Stimulated activated CD4-positive, alpha-beta T cell treated with anti-CD3 and anti-CD28 coated beads, Interleukin-2, amount 100 ng/mL, for 4 hours (primary cell): Measurements from ENCODE around the gene AIP.

ENCODE experiments used
- DNase-seq: peaks from one replicate; pipeline ENCODE4 v3.0.0-alpha.2; 2020; ENCODE audit warnings: low read depth

AIP gene

DNA sequence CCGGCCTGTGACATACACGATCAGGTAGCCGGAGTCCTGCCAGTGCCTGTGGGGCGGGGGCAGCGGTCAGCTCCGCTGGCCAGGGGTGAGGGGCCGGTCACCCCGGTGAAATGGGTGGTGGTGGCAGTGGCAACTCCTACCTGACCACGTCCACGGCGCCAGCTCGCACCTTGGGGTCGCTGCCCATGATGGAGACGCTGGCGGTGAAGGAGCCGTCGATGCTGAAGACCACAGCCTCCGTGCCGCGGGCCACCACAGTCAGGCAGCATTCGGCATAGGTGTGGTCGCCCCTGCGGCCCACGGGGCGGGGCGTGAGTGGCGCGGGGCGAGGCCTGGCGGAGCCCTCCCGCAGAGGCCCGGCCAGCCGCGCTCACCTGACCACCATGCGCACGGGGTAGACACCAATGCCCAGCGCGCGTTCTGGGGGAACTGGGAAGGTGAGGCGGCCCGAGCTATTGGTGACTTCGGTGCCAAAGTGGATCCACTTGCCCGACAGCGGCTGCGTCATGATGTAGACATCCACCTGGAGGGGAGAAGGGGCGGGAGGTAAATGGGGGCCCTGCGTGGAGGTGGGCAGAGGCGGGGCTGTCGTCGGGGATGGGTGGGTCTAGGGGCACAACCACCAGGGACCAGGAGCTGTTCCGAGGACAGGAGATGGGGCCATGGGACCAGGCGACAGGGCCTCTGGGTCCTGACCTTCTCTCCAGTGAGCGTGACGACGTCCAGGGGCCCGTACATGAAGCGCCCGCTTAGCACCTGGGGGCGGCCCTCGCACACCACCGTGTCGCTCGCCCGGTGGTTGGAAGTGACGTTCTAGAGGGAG, 10.9 kb downstream of the AIP start:
- DNase-seq, result no peak

GRCh38 chr11:67494371-67495233, 11.8 kb downstream of the AIP start:
- no peak for DNase-seq

GRCh38 chr11:67495234-67496005, 12.6 kb downstream of the AIP start:
- DNase-seq, result no peak

DNA sequence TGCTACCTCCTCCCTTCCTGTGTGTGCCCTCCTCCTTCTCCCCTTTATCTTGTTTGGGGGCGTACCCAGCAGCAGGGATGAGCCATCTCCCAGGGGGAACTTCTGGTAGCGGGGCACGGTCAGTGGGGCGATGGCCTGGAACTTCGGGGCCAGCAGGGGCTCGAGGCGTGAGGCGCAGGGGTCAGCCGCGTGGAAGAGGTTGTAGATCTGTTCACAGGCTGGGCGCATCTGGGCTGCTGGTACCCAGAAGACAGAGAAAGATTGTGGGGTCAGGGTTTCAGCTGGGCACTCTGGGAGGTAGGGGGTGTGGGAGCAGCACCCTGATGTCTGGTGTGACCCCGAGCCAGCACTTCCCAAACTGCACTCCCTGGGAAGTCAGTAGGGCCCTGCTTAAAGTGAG, 13.3 kb downstream of the AIP start:
- DNase-seq, result no peak

- no peak for DNase-seq
These were observed 14.9 kb downstream of the AIP start for GRCh38 chr11:67497656-67498291.

DNA sequence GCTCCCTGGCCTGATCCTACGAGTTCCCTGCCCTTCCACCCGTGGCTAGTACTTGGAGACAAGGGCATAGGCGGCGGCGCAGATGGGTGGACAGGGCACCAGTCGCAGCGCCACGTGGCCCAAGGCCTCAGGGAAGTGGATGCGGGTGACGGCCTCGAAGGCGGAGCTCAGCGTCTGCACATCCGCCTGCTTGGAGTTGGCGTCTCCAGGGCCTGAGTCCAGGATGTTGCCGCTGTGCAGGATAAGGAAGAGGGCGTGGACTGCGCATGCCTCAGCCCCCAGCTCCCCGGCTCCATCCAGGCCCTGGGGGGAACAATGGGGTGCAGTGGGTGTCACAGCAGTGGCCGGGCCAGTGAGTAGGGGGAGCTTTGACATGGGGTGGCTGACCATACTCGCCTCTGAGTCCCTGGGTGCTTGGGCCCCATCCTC, 15.7 kb downstream of the AIP start:
- no peak for DNase-seq

DNA sequence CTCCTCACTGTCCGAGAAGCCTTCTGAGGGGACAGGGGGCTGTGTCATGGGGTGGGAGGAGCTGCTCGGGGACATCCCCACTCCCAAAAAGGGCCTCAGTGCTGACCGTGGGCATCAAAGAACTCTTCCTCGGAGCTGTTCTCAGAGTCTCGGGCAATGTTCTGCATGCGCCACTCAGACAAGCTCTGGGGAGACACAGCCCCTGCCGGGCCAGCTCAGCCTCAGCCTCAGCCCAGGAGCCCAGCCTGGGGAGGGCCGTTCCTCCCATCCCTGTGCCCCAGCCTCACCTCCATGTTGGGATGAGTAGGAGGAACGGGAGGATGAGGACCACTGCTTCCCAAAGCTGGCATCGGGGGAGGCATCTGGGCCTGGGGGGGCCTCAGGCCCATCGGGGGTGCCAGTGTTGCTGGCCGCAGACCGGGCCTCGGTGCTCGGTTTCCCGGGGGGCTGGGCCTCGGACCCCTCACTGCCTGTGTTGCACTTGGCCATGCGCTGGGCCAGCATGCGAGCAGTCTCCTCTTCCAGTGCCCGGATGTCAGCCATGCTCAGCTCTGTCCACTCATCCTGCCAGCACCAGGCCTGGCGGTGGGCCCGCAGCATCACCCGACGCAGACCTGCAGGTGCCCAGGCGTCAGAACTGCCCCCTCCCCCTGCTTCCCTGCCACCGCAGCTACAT, 17.1 kb downstream of the AIP start:
- no peak for DNase-seq

GRCh38 chr11:67500484-67500821, 17.6 kb downstream of the AIP start:
- no peak for DNase-seq

DNA sequence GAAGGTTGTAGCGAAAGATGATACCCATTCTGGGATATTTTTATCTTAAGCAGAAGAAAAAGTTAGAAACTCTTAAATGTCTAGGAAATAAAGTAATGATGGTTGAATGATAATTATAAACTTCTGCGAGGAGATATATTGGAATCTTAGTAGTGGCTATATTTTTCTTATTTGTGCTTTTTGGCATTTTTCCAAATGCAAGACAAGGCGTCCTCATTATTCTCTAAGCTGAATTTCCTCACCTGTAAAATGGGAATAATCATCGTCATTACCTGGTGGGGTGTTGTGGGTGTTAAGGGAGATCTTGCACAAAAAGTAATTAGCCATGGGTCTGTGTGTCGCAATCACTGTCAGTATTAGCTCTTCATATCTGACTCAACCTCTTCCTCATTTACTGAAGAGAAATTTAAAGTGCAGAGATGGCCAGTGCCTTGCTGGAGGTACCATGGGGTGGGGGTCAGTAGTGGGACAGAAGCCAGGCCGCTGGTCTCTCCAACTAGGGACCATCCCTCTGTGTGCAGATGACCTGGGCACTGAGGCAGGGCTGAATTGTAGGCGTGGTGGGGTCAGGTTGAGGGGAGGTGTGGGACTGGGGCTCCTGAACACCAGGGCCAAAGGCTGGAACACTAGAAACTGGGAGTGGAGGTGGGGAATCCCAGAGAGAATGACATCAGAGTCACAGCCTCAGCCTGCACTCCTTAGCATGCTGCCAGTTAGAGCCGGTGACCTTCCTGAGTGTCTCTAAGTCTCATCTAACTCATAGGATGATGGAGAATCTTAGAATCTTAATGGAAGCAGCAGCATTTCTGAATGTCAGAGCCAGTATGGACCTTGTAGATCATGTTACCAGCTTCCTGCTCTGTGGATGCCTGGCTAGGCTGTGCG, 18.2 kb downstream of the AIP start:
- no peak for DNase-seq

- DNase-seq, result no peak
These were observed 19.0 kb downstream of the AIP start for GRCh38 chr11:67501854-67502253.

DNA sequence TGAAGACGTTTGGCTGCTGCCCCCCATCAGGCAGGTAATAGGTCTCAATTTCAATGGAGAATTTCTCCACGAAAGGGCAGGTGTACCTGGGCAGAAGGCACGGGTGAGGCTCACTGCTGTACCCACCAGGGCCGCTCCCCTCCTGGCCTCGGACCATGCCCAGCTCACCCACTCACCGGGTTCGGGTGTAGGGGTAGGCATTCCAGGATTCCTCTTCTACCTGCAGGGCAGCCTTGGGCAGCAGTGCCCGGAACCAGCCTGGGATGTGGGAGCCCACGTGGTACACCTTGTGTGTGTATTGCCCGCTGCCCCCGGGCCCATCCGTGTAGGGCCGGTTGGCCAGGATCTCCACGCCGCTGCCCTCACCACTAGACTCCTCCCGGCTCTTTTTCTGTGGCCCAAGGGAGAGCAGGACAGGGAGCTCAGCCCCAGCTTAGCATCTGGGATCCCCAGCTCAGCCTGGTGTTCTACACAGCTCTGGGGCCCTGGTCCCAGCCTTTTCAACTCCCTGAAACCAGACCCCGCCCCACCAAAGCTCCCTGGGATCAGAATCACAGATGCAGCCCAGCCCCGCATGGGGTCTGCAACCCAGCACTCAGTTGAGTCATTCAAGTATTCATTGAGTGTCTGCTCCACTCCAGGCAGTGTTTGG, 19.6 kb downstream of the AIP start:
- no peak for DNase-seq

GRCh38 chr11:67503119-67504004, 20.5 kb downstream of the AIP start:
- DNase-seq, result no peak

DNA sequence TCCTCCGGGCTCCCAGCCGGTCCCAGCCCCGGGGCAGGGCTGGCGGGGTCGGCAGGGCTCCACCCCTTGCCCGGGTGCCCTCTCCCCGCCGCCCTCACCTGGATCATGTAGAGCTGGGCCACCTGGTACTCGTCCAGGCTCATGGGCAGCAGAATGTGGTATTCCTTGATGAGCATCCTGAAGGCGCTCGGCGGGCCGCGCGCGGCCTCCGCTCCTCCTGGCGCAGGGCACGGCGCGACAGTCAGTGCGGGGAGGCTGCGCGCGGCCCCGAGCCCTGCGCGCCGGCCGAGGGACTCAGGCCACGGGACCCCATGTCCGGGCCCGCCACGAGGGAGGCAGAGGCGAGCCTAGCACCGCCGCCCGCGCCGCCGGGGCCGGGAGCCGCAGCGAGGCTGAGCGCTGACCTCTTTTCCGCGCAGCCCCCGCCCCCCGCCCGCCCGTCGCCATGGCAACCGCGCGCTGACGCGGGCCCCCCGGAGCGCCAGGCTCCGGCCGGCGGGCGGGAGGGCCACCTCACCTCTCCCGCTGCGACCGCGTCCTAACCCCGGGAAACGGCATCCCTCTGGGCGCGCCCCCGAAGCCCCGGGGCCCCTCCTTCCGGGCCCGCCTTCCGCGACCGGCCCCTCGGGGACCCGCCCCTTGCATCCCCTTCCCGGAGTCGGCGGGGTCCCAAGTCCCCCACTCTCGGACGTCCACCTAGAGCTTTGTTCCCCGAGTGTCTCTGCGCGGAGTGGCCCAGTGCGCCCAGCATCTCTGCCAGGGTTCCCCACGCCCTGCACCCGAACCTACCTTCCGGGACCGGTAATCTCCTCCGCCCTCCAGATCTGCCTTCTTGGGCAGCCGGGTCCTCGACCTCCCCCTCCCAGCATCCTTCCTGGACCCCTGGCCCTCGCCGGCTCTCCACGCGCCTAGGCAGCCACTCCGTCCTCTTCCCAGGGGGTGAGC, 21.5 kb downstream of the AIP start:
- no peak for DNase-seq

DNA sequence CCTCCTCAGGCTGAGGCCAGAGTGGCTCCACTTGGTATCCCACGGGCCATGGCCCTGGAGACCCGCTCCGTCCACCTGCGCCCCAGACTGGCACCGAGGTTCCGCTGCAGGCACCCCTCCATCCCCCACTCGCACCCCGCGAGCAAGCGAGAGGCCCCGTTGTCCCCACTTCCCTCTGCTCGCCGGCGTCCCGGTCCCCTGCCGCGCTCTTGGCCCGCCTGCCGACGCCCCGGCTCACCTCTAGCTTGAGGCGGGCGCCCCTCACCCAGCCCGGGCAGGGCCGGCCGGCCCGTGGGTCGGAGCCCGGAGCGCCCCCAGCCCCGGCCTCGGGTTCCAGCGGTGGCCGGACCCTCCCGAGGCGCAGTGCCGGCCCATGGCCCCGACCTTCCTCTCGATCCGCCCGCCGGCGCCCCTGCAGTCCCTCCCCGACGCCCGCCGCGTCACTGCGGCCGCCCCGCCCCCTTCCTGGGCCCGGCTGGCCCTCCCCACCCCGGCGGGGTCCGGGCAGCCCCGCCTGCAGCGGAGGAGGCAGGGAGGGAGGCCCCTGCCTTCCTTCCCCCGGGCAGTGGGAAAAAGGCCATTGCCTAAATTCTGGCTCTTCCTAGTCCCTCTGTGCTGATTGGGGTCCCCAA, 22.2 kb downstream of the AIP start, which contains the start of gene PITPNM1:
Gene PITPNM1, minus strand, starts transcription at position 414 of the 632 bp plus-strand sequence. CDS start 1,183 bp downstream, outside the sequence.
- DNase-seq, result peak; percentile 52

DNA sequence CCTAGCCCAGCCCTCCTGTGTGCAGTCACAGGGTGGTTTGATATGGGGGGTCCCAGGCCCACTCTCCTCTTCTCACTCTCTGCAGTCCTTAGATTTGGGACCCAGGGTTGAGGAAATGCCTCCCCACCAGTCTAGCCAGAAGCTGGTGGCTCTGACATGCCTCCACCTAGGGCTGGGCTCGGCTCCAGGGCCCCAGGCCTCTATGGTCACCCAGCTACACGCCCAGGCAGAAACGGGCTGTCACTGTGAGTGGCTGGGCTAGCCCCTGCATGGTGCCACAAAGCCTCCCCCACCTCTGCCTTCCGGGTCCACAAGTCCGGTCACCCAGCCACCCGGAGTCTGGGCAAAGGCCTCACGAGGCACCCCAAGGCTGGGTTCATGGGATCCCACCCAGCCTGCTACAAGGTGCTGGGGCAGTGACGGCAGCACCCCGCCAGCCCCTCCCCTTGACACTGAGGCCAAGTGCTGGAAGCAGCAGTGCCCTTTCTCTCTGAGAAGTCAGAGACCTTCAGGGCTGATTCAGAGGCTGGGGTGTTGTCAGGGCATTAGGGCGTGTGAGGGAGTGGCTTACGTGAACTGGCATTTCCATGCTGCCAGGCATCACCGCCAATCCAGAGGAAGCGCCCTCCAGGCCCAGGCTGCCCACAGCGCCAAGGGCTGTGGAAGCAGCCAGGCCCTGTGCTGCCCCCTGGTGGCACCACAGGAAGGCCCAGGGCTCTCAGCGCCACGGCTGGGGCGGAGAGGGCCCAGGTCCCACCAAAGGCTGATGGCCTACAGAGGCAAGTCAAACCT, 23.0 kb downstream of the AIP start:
- peak; percentile 82 for DNase-seq

- no peak for DNase-seq
These were observed 23.7 kb downstream of the AIP start for GRCh38 chr11:67506426-67507051.
